ENCODE measurements around the gene PRKN.

The PRKN gene

GRCh38 chr6:161348628-161348994 is 1379.0 kb downstream of the PRKN start:
- ChIA-PET POLR2A (no interaction called here), CTCF (no interaction called here)
- Histone ChIP-seq H3K4me1 (ENCODE audit: control insufficient read depth, insufficient read depth, low read length) (no peaks in the 10 kb centered on the region), H3K4me3 (ENCODE audit: low read depth, low read length) (no peak overlapping the region), H3K27ac (ENCODE audit: extremely low read depth, low read depth, low read length) (no peak overlapping the region), H3K36me3 (ENCODE audit: control insufficient read depth in 2 of 2, insufficient read depth in 1 of 2, low read length in 2 of 2) (no peaks in the 10 kb centered on the region), H3K9me3 (ENCODE audit: control insufficient read depth, insufficient read depth, low read depth, low read length) (no peaks in the 10 kb centered on the region)
- no peak for TF ChIP-seq ZNF146 (tag by site-specific recombination; IDR thresholded peaks at IDR 0.05)
- no peak for TF ChIP-seq ZNF274 (IDR thresholded peaks at IDR 0.05; ENCODE audit: low read length)
- no peak for TF ChIP-seq ZNF274 (tag by site-specific recombination; IDR thresholded peaks at IDR 0.05; ENCODE audit: borderline replicate concordance)
- no peak for TF ChIP-seq ZNF610 (tag by site-specific recombination; IDR thresholded peaks at IDR 0.05; ENCODE audit: borderline replicate concordance)
- TF ChIP-seq ZNF747 (tag by site-specific recombination; IDR thresholded peaks at IDR 0.05) = no peak
- no peak for TF ChIP-seq ZNF501 (tag by site-specific recombination; IDR thresholded peaks at IDR 0.05)
- no peak for TF ChIP-seq ZNF26 (tag by site-specific recombination; IDR thresholded peaks at IDR 0.05)
- TF ChIP-seq OSR2 (tag by site-specific recombination; IDR thresholded peaks at IDR 0.05) = no peak
- no peak for TF ChIP-seq HOXA7 (CRISPR knock-in tag; IDR thresholded peaks at IDR 0.05; ENCODE audit: borderline replicate concordance)
- no peak for TF ChIP-seq ZNF155 (tag by site-specific recombination; IDR thresholded peaks at IDR 0.05)
- TF ChIP-seq ZBTB6 (tag by site-specific recombination; IDR thresholded peaks at IDR 0.05) = no peak
- no peak for TF ChIP-seq ZNF280D (tag by site-specific recombination; IDR thresholded peaks at IDR 0.05)
- TF ChIP-seq ZNF580 (tag by site-specific recombination; IDR thresholded peaks at IDR 0.05) = no peak
- no peak for TF ChIP-seq ZBTB10 (tag by site-specific recombination; IDR thresholded peaks at IDR 0.05)
- no peak for TF ChIP-seq ZNF830 (tag by site-specific recombination; IDR thresholded peaks at IDR 0.05; ENCODE audit: low read depth)
- TF ChIP-seq WT1 (tag by site-specific recombination; IDR thresholded peaks at IDR 0.05) = no peak
- no peak for TF ChIP-seq ZNF19 (tag by site-specific recombination; IDR thresholded peaks at IDR 0.05; ENCODE audit: low read depth)
- no peak for TF ChIP-seq ZNF132 (tag by site-specific recombination; IDR thresholded peaks at IDR 0.05; ENCODE audit: borderline replicate concordance)
- TF ChIP-seq ZNF184 (tag by site-specific recombination; IDR thresholded peaks at IDR 0.05) = no peak
- TF ChIP-seq SETDB1 (IDR thresholded peaks at IDR 0.05; ENCODE audit: insufficient read length, low read length) = no peak
